Osteocyte (in vitro differentiated cells): ENCODE data around the gene RCC2. TPM values are rescaled to one million over a fixed set of nuclear protein-coding genes. Genes with fewer than 3 reads are reported as not detected.

Experiments used
- DNase-seq: peaks from one replicate; pipeline ENCODE4 v3.0.0; 2021; ENCODE audit warnings: mixed read lengths; ENCODE audit not compliant: unreplicated experiment; ENCODE audit errors: extremely low spot score
- H3K27ac Mint-ChIP-seq: one replicate; pipeline ENCODE4 v1.8.0; 2021; ENCODE audit warnings: mild to moderate bottlenecking, mixed read lengths; ENCODE audit not compliant: unreplicated experiment
- H3K27me3 Mint-ChIP-seq: one replicate; pipeline ENCODE4 v1.8.0; 2021; ENCODE audit warnings: mixed read lengths; ENCODE audit not compliant: unreplicated experiment
- H3K36me3 Mint-ChIP-seq: one replicate; pipeline ENCODE4 v1.8.0; 2021; ENCODE audit warnings: mixed read lengths; ENCODE audit not compliant: unreplicated experiment
- H3K4me1 Mint-ChIP-seq: one replicate; pipeline ENCODE4 v1.8.0; 2021; ENCODE audit warnings: mixed read lengths; ENCODE audit not compliant: unreplicated experiment
- H3K4me3 Mint-ChIP-seq: one replicate; pipeline ENCODE4 v1.8.0; 2021; ENCODE audit warnings: mild to moderate bottlenecking, moderate library complexity, mixed read lengths; ENCODE audit not compliant: unreplicated experiment
- H3K9me3 Mint-ChIP-seq: one replicate; pipeline ENCODE4 v1.8.0; 2021; ENCODE audit warnings: mixed read lengths; ENCODE audit not compliant: unreplicated experiment
- total RNA-seq: library from RNA; stranded (reverse); gene quantifications from 2 replicates; pipeline ENCODE4 v1.2.1, GENCODE V29; 2021
- TF ChIP-seq, protein P1 (sequence below): fragments of 200-600 bp; sonication (generic); IDR thresholded peaks from 2 replicates; pipeline ENCODE4 v1.5.0; 2021; ENCODE audit warnings: antibody characterized with exemption, mild to moderate bottlenecking, moderate library complexity

RCC2 gene
- total RNA-seq, 1 donor from 2014 or later, result 102 TPM

DNA sequence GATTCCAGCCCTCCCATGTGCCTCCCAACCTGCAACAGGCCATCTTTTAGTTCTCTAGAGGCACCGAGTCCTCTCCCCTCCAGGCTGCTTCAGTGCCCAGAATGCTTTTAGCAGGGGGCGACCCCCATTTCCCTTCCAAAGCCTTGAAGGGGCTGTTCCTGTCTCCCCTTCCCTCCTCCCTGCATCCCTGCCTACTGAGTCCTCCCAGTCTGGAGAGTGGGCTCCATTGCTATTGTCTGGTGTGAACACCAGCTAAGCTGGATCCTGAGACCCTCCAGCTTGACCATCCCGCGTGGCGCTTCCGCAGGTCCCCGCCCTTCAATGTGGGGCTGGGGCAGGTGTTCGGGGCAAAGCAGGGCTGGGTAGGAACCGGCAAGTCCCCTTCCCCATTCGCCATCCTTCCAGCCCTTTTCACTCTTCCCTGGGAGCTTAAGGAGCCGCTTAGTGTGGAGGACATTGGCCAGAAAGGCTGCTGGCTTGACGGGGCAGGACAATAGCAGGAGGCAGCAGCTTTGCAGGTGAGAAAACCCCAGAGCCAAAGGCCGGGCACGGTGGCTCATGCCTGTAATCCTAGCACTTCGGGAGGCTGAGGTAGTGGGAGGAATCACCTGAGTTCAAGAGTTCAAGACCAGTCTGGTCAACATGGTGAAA lies 35.3 kb downstream of the RCC2 start:
- no peaks in the 10 kb centered on the region for H3K27me3 Mint-ChIP-seq
- H3K9me3 Mint-ChIP-seq, result no peaks in the 10 kb centered on the region
- H3K4me1 Mint-ChIP-seq, result peaks cover 13% of the 10 kb centered on the region
- peaks cover 22% of the 10 kb centered on the region for H3K36me3 Mint-ChIP-seq
- no peak for DNase-seq
- TF ChIP-seq, protein P1, sequence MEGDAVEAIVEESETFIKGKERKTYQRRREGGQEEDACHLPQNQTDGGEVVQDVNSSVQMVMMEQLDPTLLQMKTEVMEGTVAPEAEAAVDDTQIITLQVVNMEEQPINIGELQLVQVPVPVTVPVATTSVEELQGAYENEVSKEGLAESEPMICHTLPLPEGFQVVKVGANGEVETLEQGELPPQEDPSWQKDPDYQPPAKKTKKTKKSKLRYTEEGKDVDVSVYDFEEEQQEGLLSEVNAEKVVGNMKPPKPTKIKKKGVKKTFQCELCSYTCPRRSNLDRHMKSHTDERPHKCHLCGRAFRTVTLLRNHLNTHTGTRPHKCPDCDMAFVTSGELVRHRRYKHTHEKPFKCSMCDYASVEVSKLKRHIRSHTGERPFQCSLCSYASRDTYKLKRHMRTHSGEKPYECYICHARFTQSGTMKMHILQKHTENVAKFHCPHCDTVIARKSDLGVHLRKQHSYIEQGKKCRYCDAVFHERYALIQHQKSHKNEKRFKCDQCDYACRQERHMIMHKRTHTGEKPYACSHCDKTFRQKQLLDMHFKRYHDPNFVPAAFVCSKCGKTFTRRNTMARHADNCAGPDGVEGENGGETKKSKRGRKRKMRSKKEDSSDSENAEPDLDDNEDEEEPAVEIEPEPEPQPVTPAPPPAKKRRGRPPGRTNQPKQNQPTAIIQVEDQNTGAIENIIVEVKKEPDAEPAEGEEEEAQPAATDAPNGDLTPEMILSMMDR, result no peak
- H3K4me3 Mint-ChIP-seq, result no peak overlapping the region
- no peak overlapping the region for H3K27ac Mint-ChIP-seq

DNA sequence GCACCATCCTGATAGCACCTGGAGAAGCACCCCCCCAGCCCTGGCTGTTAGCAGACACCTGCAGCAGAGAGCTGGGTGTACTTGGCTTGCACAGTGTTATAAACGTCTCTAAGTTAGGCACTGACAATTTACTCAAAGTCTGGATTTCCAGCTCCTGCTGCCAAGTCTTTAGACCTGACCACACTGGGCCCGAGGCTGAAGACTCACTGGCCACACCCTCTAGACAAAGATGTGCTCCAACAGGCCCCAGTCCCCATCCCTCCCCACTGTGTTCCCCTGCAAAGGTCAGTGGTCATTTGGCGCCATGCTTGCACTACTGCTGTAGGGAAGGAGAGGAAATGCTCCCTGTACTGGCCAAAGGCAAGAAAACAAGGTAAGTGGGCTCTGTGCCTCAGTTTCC lies 36.4 kb downstream of the RCC2 start:
- no peak overlapping the region for H3K27ac Mint-ChIP-seq
- H3K9me3 Mint-ChIP-seq, result no peaks in the 10 kb centered on the region
- no peaks in the 10 kb centered on the region for H3K27me3 Mint-ChIP-seq
- peaks cover 13% of the 10 kb centered on the region for H3K36me3 Mint-ChIP-seq
- TF ChIP-seq, protein P1, result no peak
- no peak overlapping the region for H3K4me3 Mint-ChIP-seq
- H3K4me1 Mint-ChIP-seq, result peaks cover 13% of the 10 kb centered on the region
- no peak for DNase-seq

DNA sequence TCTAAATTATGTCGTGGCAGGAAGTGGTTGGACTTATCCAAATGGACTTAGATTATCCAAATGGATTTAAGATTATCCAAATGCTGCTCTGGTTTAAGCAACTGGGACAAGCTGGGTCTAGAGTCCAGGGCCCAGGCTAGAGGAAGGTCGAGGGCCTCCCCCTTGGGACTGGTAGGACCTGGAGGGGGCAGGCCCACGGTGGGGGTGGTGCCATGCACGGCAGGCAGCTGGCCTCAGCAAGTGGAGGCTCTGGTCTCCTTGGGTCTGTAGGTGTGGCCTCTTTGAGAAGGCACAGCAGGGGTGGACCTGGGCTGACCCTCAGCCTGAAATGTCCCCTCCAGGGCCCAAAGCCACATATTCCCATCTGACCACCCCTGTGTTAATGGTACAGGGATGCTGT lies 37.6 kb downstream of the RCC2 start:
- H3K4me1 Mint-ChIP-seq, result peaks cover 11% of the 10 kb centered on the region
- no peak for DNase-seq
- no peaks in the 10 kb centered on the region for H3K9me3 Mint-ChIP-seq
- H3K4me3 Mint-ChIP-seq, result no peak overlapping the region
- H3K27me3 Mint-ChIP-seq, result no peaks in the 10 kb centered on the region
- peaks cover 2% of the 10 kb centered on the region for H3K36me3 Mint-ChIP-seq
- no peak overlapping the region for H3K27ac Mint-ChIP-seq
- TF ChIP-seq, protein P1, result no peak

DNA sequence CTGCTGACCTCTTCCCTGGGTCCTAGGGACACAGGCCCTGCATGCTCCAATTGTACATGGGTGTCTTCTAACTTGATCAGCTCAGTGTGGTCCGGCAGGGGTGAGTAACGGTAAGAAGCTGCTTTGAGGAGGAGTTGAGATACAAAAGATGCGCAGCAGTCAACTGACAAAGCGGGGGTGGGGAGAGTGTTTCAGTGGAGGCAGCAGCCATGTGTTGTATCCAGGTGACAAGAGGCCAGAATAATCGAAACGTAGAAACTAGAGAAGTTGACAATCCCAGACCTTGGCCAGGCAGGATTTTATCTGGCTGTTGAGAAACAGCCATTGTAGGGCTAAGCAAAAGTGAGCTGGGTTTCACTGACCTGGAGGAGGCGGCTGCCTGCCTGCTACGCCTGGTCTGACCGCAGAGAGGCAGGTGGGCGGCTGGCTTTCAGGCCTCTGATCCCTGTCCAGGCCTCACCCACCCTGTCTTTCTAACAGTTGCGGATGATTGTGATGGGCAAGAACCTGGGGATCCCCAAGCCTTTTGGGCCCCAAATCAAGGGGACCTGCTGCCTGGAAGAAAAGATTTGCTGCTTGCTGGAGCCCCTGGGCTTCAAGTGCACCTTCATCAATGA lies 38.6 kb downstream of the RCC2 start:
- no peaks in the 10 kb centered on the region for H3K36me3 Mint-ChIP-seq
- H3K27me3 Mint-ChIP-seq, result no peaks in the 10 kb centered on the region
- TF ChIP-seq, protein P1, result no peak
- DNase-seq, result no peak
- no peak overlapping the region for H3K27ac Mint-ChIP-seq
- H3K4me1 Mint-ChIP-seq, result peaks cover 6% of the 10 kb centered on the region
- H3K4me3 Mint-ChIP-seq, result no peak overlapping the region
- H3K9me3 Mint-ChIP-seq, result no peaks in the 10 kb centered on the region

DNA sequence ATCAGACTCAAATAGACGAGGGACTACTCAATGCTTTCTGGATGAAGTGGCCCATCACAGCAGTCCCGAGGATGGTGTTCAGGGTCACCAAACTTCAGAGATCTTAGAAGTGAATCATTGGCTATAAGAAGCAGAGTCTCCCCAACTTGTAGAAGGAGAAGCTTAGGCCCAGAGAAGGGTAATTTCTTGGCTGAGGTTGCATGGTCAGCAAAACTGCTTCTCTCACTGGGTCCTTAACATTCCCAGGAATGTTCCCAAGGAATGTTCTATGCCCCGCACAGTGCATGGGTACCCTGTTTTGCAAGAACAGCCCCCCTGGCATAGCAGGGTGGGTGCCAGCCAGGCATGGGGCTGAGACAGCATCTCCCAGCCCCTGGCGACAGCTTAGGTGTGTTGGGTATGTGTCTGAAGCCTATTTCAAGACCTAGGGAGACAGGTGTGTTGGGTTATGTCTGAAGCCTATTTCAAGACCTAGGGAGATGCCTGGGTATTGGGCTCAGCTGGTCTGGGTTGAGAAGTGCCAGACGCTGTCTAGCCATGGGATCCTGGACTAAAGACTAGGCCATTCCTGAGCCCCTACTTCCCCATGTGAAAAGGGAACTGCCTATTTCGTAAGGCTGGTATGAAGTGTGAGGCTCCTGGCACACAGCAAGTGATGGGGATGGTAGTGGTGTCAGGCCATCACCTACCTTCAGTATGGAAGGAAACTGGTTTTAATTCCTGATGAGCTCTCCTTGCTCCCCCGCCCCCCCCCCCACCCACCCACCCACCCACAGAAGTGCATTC lies 41.4 kb downstream of the RCC2 start:
- peaks cover 1% of the 10 kb centered on the region for H3K4me1 Mint-ChIP-seq
- TF ChIP-seq, protein P1, result no peak
- H3K9me3 Mint-ChIP-seq, result no peaks in the 10 kb centered on the region
- H3K27me3 Mint-ChIP-seq, result peaks cover 4% of the 10 kb centered on the region
- no peaks in the 10 kb centered on the region for H3K36me3 Mint-ChIP-seq
- DNase-seq, result no peak
- H3K4me3 Mint-ChIP-seq, result no peak overlapping the region
- H3K27ac Mint-ChIP-seq, result no peak overlapping the region
